Hepatocyte (in vitro differentiated cells): ENCODE measurements around the gene LNX1.

Experiments
- EZH2phosphoT487 ChIP-seq: fragments of 200-600 bp; sonication (generic); IDR thresholded peaks from one replicate; pipeline ENCODE4 v1.6.1; 2018; ENCODE audit warnings: antibody characterized with exemption, mild to moderate bottlenecking, low read depth, moderate library complexity; ENCODE audit not compliant: unreplicated experiment, severe bottlenecking
- TF ChIP-seq, protein P1 (sequence below): fragments of 200-600 bp; sonication (generic); IDR thresholded peaks from 2 replicates; pipeline ENCODE4 v1.5.1; 2016; ENCODE audit warnings: antibody characterized with exemption, mild to moderate bottlenecking; ENCODE audit not compliant: poor library complexity

DNA sequence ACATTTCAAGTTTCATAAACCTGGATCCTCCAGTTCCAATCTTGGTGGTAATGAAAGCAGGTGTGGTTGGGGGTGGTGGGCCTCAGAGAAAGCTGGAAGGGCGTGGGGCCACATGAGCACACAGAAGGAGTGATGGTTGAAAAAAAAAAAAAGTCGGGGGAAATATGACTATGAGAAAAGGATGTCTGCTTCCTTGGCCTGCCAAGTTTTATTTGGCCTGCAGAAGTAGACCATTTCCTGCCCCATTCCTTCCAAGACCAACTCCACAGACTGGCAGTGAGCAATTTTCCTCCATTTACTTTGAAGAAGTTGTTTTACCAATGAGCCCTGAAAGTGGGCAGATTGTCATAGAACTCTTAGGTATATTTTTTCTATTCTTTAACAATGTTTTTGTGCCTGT is 43.3 kb downstream of the LNX1 start:
- TF ChIP-seq EZH2phosphoT487: no peak
- TF ChIP-seq, protein P1, sequence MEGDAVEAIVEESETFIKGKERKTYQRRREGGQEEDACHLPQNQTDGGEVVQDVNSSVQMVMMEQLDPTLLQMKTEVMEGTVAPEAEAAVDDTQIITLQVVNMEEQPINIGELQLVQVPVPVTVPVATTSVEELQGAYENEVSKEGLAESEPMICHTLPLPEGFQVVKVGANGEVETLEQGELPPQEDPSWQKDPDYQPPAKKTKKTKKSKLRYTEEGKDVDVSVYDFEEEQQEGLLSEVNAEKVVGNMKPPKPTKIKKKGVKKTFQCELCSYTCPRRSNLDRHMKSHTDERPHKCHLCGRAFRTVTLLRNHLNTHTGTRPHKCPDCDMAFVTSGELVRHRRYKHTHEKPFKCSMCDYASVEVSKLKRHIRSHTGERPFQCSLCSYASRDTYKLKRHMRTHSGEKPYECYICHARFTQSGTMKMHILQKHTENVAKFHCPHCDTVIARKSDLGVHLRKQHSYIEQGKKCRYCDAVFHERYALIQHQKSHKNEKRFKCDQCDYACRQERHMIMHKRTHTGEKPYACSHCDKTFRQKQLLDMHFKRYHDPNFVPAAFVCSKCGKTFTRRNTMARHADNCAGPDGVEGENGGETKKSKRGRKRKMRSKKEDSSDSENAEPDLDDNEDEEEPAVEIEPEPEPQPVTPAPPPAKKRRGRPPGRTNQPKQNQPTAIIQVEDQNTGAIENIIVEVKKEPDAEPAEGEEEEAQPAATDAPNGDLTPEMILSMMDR: no peak
